GM18858 (cell line): ENCODE results near the gene RAB39A.

ENCODE experiments used
- ATAC-seq: cut with Tn5 transposase; IDR thresholded peaks from one replicate; pipeline ENCODE4 v1.9.1; 2021; ENCODE audit not compliant: unreplicated experiment

Gene RAB39A

DNA sequence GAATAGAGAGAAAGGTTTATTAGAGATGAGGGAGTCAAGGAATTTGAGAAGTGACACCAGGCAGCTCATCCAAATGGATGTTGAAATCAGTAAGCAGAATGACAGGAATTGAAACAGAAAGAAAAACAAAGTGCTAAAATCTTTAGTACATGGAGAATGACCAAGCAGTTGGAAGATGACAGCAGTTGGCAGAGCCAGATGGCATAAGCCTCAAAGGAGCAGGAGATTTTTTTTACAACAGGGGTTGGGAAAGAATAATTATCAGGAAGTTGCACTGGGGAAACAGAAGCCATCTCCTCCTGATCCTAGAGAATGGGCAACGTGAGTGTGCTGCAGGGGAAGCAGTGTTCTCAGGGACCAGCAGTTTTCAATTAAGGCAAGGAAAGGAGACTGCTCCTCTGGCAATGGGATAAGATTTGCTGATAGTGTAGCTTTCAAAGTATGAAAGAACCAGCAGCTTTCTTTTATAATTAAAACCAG is 28.9 kb downstream of the RAB39A start:
- ATAC-seq: peak; percentile 83

- no peak for ATAC-seq
Measured at GRCh38 chr11:107961480-107961879, 33.2 kb downstream of the RAB39A start.

- no peak for ATAC-seq
Measured at GRCh38 chr11:107962181-107962580, 33.9 kb downstream of the RAB39A start.

- ATAC-seq: no peak
Measured at GRCh38 chr11:107963091-107963490, 34.8 kb downstream of the RAB39A start.

DNA sequence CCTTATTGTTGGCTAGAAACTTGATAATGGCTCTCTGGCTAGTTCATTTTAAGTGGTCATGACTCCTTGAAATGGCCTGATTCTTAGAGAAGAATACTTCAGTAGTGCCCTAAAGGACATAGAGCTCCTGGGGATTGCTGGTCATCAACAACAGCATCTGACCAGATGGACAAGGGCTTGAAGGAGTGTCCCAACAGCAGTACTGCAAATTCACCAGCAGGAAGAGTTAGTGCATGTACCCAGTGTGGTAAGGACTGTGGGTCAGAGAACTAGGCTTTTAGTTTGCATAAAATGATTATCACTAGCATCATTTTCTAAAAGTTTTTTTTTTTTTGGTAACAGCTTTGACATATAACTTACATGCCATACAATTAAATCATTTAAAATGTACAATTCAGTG is 41.0 kb downstream of the RAB39A start:
- ATAC-seq: no peak

GRCh38 chr11:107970049-107970448 is 41.8 kb downstream of the RAB39A start:
- ATAC-seq: no peak

- no peak for ATAC-seq
Measured at GRCh38 chr11:107973641-107974040, 45.4 kb downstream of the RAB39A start.

GRCh38 chr11:107988397-107989158 is 60.3 kb downstream of the RAB39A start:
- no peak for ATAC-seq

- no peak for ATAC-seq
Measured at GRCh38 chr11:107991868-107992414, 63.7 kb downstream of the RAB39A start.

GRCh38 chr11:107996006-107996776 is 67.9 kb downstream of the RAB39A start:
- no peak for ATAC-seq

DNA sequence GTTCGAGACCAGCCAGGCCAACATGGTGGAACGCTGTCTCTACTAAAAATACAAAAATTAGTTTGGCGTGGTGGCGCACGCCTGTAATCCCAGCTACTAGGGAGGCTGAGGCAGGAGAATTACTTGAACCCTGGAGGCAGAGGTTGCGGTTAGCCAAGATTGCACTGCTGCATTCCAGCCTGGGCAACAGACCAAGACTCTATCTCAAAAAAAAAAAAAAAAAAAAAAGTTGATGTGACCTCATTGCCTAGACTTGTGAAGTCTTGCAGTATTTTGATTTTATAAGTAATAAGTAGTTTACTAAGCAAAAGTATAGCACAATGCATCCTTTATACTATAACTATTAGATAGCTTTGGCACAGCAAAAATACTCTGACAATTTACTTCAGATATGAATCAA is 70.5 kb downstream of the RAB39A start:
- ATAC-seq: no peak

GRCh38 chr11:107999759-108000455 is 71.7 kb downstream of the RAB39A start:
- peak; percentile 76 for ATAC-seq

GRCh38 chr11:108002476-108002875 is 74.2 kb downstream of the RAB39A start:
- ATAC-seq: no peak

DNA sequence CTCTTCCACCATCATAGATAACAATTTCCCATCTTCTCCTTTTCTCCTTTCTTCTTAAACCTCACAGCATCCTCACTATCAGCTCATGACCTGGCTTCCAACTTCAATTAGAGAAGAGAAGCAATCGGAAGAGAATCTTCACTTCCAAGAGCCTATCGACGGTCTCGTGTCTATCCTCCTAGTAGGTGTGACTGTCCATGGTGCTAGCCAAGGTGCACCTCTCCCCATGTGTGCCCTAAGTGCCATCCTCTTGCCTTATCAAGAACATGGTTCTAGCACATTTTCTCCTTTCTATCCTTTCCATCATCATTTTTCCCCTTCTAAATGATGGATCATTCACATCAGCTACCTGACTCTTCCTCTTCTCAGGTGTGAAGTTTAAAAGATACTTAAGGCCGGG is 75.4 kb downstream of the RAB39A start:
- no peak for ATAC-seq

GRCh38 chr11:108007819-108008218 is 79.6 kb downstream of the RAB39A start:
- ATAC-seq: no peak

GRCh38 chr11:108008656-108009496 is 80.6 kb downstream of the RAB39A start, which contains the start of gene CUL5:
Gene CUL5, plus strand, starts transcription at chr11:108008898. Its CDS starts 451 bp downstream, at chr11:108009349.
- ATAC-seq: peak; percentile 72

DNA sequence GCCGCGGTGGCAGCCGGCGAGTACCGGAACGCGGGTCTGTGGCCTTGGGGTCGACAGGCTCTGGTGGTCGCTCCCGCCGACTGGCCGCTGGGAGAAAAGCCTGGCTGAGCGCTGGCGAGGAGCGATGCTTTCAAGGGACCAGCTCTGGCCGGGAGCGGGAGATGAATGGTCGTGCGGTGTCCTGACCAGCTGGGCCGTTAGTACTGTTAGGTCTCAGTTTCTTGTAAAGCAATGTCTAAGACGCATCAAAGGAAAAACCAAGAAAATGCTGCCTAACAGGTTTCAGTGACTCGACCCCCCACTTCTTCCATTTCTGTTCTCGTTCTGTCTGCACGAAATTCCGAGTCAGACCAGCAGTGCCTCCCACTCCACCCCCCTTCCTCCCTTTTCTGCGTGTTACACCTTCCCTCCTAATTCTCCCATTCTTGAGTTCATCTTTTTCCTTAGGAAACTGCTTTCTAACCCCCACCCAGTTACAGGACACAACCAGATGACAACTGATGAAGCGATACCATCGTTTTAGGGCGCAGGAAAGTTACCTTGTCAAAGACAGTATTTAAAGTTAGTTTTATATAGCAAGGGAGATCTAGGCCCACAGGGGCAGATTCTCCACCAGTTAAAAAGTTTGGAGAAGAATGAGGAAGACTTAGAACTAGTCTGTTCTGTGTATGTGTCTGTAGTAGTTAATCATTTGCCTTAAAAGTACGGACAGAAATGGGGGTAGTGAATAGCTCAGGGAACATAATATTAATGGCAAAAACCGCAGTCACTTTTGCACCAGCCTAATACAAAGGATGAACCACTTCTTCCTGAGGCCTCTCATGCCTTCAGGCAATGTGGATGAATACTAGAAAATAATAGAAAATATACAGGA is 81.5 kb downstream of the RAB39A start:
- no peak for ATAC-seq

DNA sequence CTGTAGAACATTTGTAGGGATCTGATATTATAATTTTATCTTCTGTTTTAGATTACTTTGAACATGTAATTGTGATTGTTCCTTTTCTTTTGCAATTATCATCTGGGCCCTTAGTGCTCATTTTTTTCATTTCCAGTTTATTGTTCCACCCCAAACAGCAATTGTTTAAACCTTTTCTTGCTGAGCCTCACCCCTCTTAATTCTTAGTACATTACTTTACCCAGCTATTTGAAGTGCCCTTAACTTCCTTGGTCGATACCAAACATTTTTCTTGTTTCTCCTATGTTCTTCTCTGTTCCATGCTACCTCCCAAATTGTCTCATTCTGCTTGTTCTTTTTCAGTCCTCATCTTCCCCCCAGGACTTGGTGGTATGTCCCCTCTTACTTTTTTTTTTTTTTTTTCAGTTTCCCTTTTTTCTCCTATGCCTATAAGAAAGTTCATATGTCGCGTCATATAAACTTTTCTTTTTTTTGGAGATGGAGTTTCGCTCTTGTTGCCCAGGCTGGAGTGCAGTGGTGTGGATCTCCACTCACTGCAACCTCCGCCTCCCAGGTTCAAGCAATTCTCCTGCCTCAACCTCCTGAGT is 84.0 kb downstream of the RAB39A start:
- ATAC-seq: no peak
